Right lobe of liver (tissue), 4 donors: ENCODE measurements around the gene STK32A.

Experiments
- CTCF ChIP-seq, 4 donors: fragments of 200-600 bp in 3 of 4; fragments of 450-650 bp in 1 of 4; IDR thresholded peaks; one replicate each; pipeline versions ENCODE4 v1.5.1 to v1.8.0; 2016 to 2022; ENCODE audit warnings: antibody characterized with exemption in 4 of 4, mild to moderate bottlenecking in 2 of 4
- POLR2A ChIP-seq: fragments of 450-650 bp; IDR thresholded peaks from one replicate; pipeline ENCODE4 v1.6.1; 2017; ENCODE audit warnings: antibody characterized with exemption, mild to moderate bottlenecking
- donor health status: DM: no; HTN: no; CAD: no.
- donor health status: DM: no; HTN: no; CAD: no.
- donor health status: DM: no; HTN: yes; CAD: no.

GRCh38 chr5:147410496-147411358, 175.9 kb downstream of the STK32A start:
- TF ChIP-seq POLR2A = no peak
- no peak for TF ChIP-seq CTCF (IDR thresholded peaks at IDR 0.05)
